K562 (cell line): ENCODE data around the gene LCTL. TPM values are rescaled to one million over a fixed set of nuclear protein-coding genes. Genes with fewer than 3 reads are reported as not detected.

Experiments used
- ATAC-seq: fragments of 200-7000 bp; cut with Tn5 transposase; 3 replicates; pipeline ENCODE4 v1.9.1; 2020; ENCODE audit warnings: moderate library complexity
- BruUV-seq: library from RNA; stranded (reverse); fragments of 400-500 nt; replicated peaks from 2 replicates; lab custom pipeline; 2021; lab: Mats Ljungman, UMichigan
- CTCF ChIA-PET: fragments of 300-600 bp; formaldehyde crosslinking; extraction: SDS; loops from one replicate; lab custom pipeline; 2021; ENCODE audit warnings: low intra/inter-chr PET ratio; lab: Yijun Ruan, JAX
- POLR2A ChIA-PET: fragments of 300-600, 350-650 bp; sonication (Branson Sonifier 250); formaldehyde crosslinking; extraction: SDS; loops from one replicate; lab custom pipeline; 2021; ENCODE audit warnings: antibody characterized with exemption, inconsistent platforms; lab: Yijun Ruan, JAX
- DNase-seq, 4 experiments: peaks; one replicate each; pipeline versions ENCODE4 v3.0.0 to v3.0.0-alpha.2; 2011 to 2018; ENCODE audit warnings: low spot score in 3 of 4, mixed read lengths in 3 of 4; ENCODE audit errors: extremely low read depth in 1 of 4
- FAIRE-seq: peaks from 2 replicates; lab custom pipeline; 2011; peaks lifted over from hg19 to GRCh38; lab: Jason Lieb, UNC
- H2AFZ ChIP-seq: 2 replicates; pipeline ENCODE4 v1.6.0; 2011; ENCODE audit warnings: low read depth, low read length, control low read depth, inconsistent platforms
- H3K27ac ChIP-seq: fragments of 200-600 bp; 3 replicates; pipeline ENCODE4 v1.8.0; 2011; ENCODE audit warnings: low read depth, mild to moderate bottlenecking, control low read depth, inconsistent platforms, low read length, moderate library complexity, mixed read lengths; ENCODE audit errors: extremely low read depth
- H3K27me3 ChIP-seq, 2 experiments: fragments of 300-600 bp in 1 of 2; 2 replicates in 1 of 2; 3 replicates in 1 of 2; pipeline versions ENCODE4 v1.6.0 to v1.8.0; 2011; ENCODE audit warnings: inconsistent platforms in 2 of 2, low read length in 2 of 2, mild to moderate bottlenecking in 1 of 2, mixed read lengths in 1 of 2, moderate library complexity in 1 of 2; ENCODE audit not compliant: control insufficient read depth in 2 of 2, insufficient read depth in 2 of 2
- H3K36me3 ChIP-seq: fragments of 300-600 bp; 3 replicates; pipeline ENCODE4 v1.8.0; 2011; ENCODE audit warnings: mild to moderate bottlenecking, low read length, inconsistent platforms; ENCODE audit not compliant: control insufficient read depth, insufficient read depth
- H3K4me1 ChIP-seq, 2 experiments: fragments of 200-600 bp in 1 of 2; replicated peaks in 1 of 2; 2 replicates in 1 of 2; 3 replicates in 1 of 2; pipeline versions ENCODE4 v1.5.1 to v1.8.0; 2011; ENCODE audit warnings: inconsistent platforms in 2 of 2, low read length in 2 of 2, mild to moderate bottlenecking in 1 of 2, mixed read lengths in 1 of 2, moderate library complexity in 1 of 2; ENCODE audit not compliant: control insufficient read depth in 2 of 2, insufficient read depth in 2 of 2
- H3K4me2 ChIP-seq: 2 replicates; pipeline ENCODE4 v1.6.1; 2011; ENCODE audit warnings: low read length, control low read depth, inconsistent platforms, mixed read lengths; ENCODE audit not compliant: insufficient read depth
- H3K4me3 ChIP-seq: fragments of 200-600 bp; sonication (generic), shearing (Covaris generic); 2 replicates; pipeline ENCODE4 v1.5.1; 2016; ENCODE audit warnings: control low read depth, inconsistent platforms
- H3K79me2 ChIP-seq: fragments of 200-600 bp; 3 replicates; pipeline ENCODE4 v1.8.0; 2011; ENCODE audit warnings: low read length, inconsistent platforms; ENCODE audit not compliant: control insufficient read depth, insufficient read depth
- H3K9ac ChIP-seq, 2 experiments: 2 replicates each; pipeline versions ENCODE4 v1.6.0 to v1.6.1; 2011; ENCODE audit warnings: low read depth in 2 of 2, low read length in 2 of 2, control low read depth in 1 of 2, inconsistent platforms in 1 of 2, mild to moderate bottlenecking in 1 of 2, mixed read lengths in 1 of 2; ENCODE audit not compliant: insufficient read depth in 1 of 2
- H3K9me1 ChIP-seq: one replicate; pipeline ENCODE4 v1.6.0; 2011; ENCODE audit warnings: inconsistent platforms, mild to moderate bottlenecking, low read length, moderate library complexity; ENCODE audit not compliant: control insufficient read depth, insufficient read depth
- H3K9me3 ChIP-seq: replicated peaks from 2 replicates; pipeline ENCODE4 v1.5.1; 2011; ENCODE audit warnings: low read depth, low read length, inconsistent platforms; ENCODE audit not compliant: control insufficient read depth, insufficient read depth
- H4K20me1 ChIP-seq: replicated peaks from 2 replicates; pipeline ENCODE4 v1.6.1; 2011; ENCODE audit warnings: low read length, inconsistent platforms, mixed read lengths; ENCODE audit not compliant: control insufficient read depth, insufficient read depth
- CBX2 ChIP-seq: fragments of 200-600 bp; sonication (generic); IDR thresholded peaks from one replicate; pipeline ENCODE4 v1.6.1; 2012; ENCODE audit warnings: mild to moderate bottlenecking, low read length, inconsistent platforms; ENCODE audit not compliant: insufficient read depth, poor library complexity, severe bottlenecking
- GABPB2 ChIP-seq: fragments of 250-450 bp; sonication (Bioruptor Pico); conservative IDR thresholded peaks from 2 replicates; pipeline ENCODE4 v1.5.1; 2021; ENCODE audit warnings: mild to moderate bottlenecking
- HCFC1 ChIP-seq: IDR thresholded peaks from 2 replicates; pipeline ENCODE4 v1.6.1; 2012; ENCODE audit warnings: low read depth, low read length, improper control_type of control experiment
- JUNB ChIP-seq: fragments of 450-650 bp; formaldehyde crosslinking; conservative IDR thresholded peaks from 2 replicates; pipeline ENCODE4 v1.4.0; 2020; ENCODE audit warnings: mild to moderate bottlenecking
- NCOR1 ChIP-seq: fragments of 450-650 bp; IDR thresholded peaks from 2 replicates; pipeline ENCODE4 v1.6.1; 2016; ENCODE audit warnings: mild to moderate bottlenecking, moderate library complexity
- NFATC3 ChIP-seq: fragments of 450-650 bp; IDR thresholded peaks from 2 replicates; pipeline ENCODE4 v1.6.1; 2017; ENCODE audit warnings: mild to moderate bottlenecking
- NFE2L1 ChIP-seq: fragments of 450-650 bp; IDR thresholded peaks from 2 replicates; pipeline ENCODE4 v1.6.1; 2016; ENCODE audit warnings: missing genetic modification characterization, low read depth, mild to moderate bottlenecking, missing compliant biosample characterization, moderate library complexity, borderline replicate concordance
- POLR3G ChIP-seq: IDR thresholded peaks from 2 replicates; pipeline ENCODE4 v1.6.1; 2011; ENCODE audit not compliant: insufficient read length, insufficient replicate concordance; ENCODE audit errors: extremely low read depth
- YY1 ChIP-seq, 3 experiments: IDR thresholded peaks; 2 replicates each; pipeline ENCODE4 v1.6.1; 2011; ENCODE audit warnings: low read length in 2 of 3, mild to moderate bottlenecking in 2 of 3, moderate library complexity in 2 of 3, borderline replicate concordance in 1 of 3, control low read depth in 1 of 3, low read depth in 1 of 3; ENCODE audit not compliant: insufficient read depth in 3 of 3, insufficient replicate concordance in 2 of 3, control insufficient read depth in 1 of 3, insufficient read length in 1 of 3; ENCODE audit errors: extremely low read depth in 1 of 3
- ZNF124 ChIP-seq: sonication (generic); formaldehyde crosslinking; IDR thresholded peaks from 2 replicates; pipeline ENCODE4 v1.8.1; 2022; ENCODE audit warnings: missing genetic modification reagents
- ZNF197 ChIP-seq: fragments of 200-800 bp; sonication (Bioruptor generic); IDR thresholded peaks from 2 replicates; pipeline ENCODE4 v1.6.1; 2016; ENCODE audit warnings: low read depth, missing genetic modification characterization, missing compliant biosample characterization
- ZNF239 ChIP-seq: fragments of 250-450 bp; sonication (Bioruptor Pico); IDR thresholded peaks from 2 replicates; pipeline ENCODE4 v1.4.0; 2020; ENCODE audit warnings: mild to moderate bottlenecking
- ZZZ3 ChIP-seq: fragments of 450-650 bp; IDR thresholded peaks from 2 replicates; pipeline ENCODE4 v1.6.1; 2016; ENCODE audit warnings: antibody characterized with exemption, mild to moderate bottlenecking, moderate library complexity
- WGBS: fragments of 100-300 bp; shearing (Covaris generic); methylation state at CpG from one replicate; pipeline ENCODE4 v1.1.6; 2016; ENCODE audit warnings: low coverage, mixed read lengths; ENCODE audit not compliant: insufficient coverage; ENCODE audit errors: missing lambda C conversion rate; 5-methylcytosine and 5-hydroxymethylcytosine counted together
- in situ Hi-C: fragments of 300-500 bp; cut with MboI; formaldehyde crosslinking; loops from 4 replicates; pipeline ENCODE4 v1.15.0; 2018; ENCODE audit warnings: inconsistent platforms, mixed read lengths
- intact Hi-C: fragments of 100-400 bp; cut with micrococcal nuclease; formaldehyde crosslinking; loops from 2 replicates; pipeline ENCODE4 v1.14.2; 2022
- polyA plus RNA-seq, 8 experiments: library from polyadenylated mRNA; depleted of rRNA in 4 of 8; stranded (reverse) in 5 of 8; unstranded in 3 of 8; fragments of >200 nt; fragmentation: Nextera tagmentation in 2 of 8; fragmentation: Illumina TruSeq in 1 of 8; extraction: Ambion mirVana in 2 of 8; extraction: Trizol in 1 of 8; gene quantifications; 2 replicates each; pipeline versions ENCODE4 v1.2.1 to v1.2.3, GENCODE V29; 2011 to 2014; ENCODE audit warnings: inconsistent platforms in 1 of 8, missing spikeins in 1 of 8
- total RNA-seq, 7 experiments: library from RNA; depleted of rRNA in 6 of 7; stranded (reverse); fragments of >200 nt in 6 of 7; fragmentation: Illumina TruSeq in 2 of 7; extraction: Trizol in 2 of 7; gene quantifications; 2 replicates each; pipeline versions ENCODE4 v1.2.1 to v1.2.3, GENCODE V29; 2011 to 2021; ENCODE audit warnings: low replicate concordance in 1 of 7
- TF ChIP-seq, protein P1 (sequence below): fragments of 450-650 bp; formaldehyde crosslinking; IDR thresholded peaks from 2 replicates; pipeline ENCODE4 v1.4.0; 2020; ENCODE audit warnings: mild to moderate bottlenecking, moderate library complexity
- TF ChIP-seq, protein P2 (sequence below): fragments of 250-450 bp; sonication (Bioruptor Pico); IDR thresholded peaks from 2 replicates; pipeline ENCODE4 v1.8.0; 2021; ENCODE audit warnings: moderate library complexity, mild to moderate bottlenecking, inconsistent platforms

Gene LCTL
- total and polyA plus RNA-seq, 9 of the 15 experiments (the other 6 are each of a cell fraction or from before 2014, with no cell fraction given): 0.08 to 0.31 (median 0.17) TPM; not detected in 6

DNA sequence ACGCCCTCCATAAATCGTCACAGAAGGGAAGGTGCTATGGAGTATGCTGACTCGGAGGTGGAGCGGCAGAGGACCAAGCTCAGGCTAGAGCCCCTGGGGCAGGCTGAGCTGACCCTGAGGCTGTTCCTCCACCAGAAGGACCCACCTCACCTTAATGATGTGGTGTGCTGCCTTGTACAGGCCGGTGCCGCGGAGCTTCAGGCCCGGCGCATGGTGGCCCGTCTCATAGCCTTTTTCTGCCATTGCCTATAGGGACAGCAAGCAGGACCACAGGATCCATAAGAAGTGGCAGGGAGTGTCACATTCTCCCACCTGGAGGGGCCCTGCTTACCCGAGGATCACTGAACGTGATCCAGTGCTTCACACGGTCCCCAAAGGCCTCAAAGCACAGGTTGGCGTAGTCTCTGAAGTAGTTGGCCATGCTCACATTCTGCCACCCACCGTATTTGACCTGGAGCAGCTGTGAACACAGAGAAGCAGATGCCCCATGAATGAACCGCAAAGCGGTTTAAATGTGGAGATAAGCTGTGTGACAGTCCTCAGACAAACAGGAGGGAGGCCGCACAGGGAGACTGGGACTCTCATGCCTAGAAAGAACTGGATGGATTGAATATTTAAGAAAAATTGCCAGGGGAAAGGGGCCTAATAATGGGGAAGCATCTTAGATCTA, 4.8 kb downstream of the LCTL start (continued):
- TF ChIP-seq, protein P1, sequence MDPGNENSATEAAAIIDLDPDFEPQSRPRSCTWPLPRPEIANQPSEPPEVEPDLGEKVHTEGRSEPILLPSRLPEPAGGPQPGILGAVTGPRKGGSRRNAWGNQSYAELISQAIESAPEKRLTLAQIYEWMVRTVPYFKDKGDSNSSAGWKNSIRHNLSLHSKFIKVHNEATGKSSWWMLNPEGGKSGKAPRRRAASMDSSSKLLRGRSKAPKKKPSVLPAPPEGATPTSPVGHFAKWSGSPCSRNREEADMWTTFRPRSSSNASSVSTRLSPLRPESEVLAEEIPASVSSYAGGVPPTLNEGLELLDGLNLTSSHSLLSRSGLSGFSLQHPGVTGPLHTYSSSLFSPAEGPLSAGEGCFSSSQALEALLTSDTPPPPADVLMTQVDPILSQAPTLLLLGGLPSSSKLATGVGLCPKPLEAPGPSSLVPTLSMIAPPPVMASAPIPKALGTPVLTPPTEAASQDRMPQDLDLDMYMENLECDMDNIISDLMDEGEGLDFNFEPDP (CRISPR knock-in tag): no peak
- TF ChIP-seq CBX2 (no peak), ZZZ3 (no peak), ZNF124 (CRISPR knock-in tag) (no peak), HCFC1 (no peak), JUNB (no peak), NCOR1 (no peak), NFATC3 (no peak)

DNA sequence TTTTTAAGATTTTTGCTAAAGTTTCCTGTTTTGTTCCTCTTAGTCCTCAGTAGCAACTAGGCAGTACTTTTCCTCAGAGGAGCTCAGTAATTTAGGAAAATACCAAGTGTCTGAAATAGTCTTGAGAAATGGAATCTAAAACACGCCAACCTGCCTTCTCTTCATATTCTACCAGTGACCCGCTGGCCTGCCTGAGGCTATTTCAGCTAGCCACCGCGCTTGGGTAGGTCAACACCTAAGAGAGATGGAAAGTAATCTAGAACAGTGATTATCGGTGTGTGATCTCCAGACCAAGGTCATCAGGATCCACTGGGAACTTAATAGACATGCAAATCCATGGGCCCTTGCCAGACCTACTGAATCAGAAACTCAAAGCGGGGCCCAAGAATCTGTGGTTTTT, 7.5 kb downstream of the LCTL start:
- H3K9me3 ChIP-seq: no peaks in the 10 kb centered on the region
- H3K27me3 ChIP-seq: no peaks in the 10 kb centered on the region
- H3K9me1 ChIP-seq: no peaks in the 10 kb centered on the region
- H4K20me1 ChIP-seq: no peaks in the 10 kb centered on the region
- CTCF ChIA-PET: no interaction called here
- POLR2A ChIA-PET: interaction anchor here (0.6 to 1.5 kb wide), 4 partner anchors 8 to 787 kb away, joined by 3 to 5 read pairs (median 4); partner anchors contain the start of gene LCTL
- peaks cover 4 to 5% of the 10 kb centered on the region in 2 experiments; a peak in 4 of 5 replicates for H3K4me1 ChIP-seq
- ATAC-seq: no peak
- no peak overlapping the region for H3K4me3 ChIP-seq
- no peaks in the 10 kb centered on the region for H3K36me3 ChIP-seq
- no peak overlapping the region for H3K4me2 ChIP-seq
- BruUV-seq: no TSS peak
- H3K27ac ChIP-seq: no peak overlapping the region
- FAIRE-seq: no peak
- H2AFZ ChIP-seq: no peak overlapping the region
- intact Hi-C loops: no loop called here
- no peak for DNase-seq
- no peaks in the 10 kb centered on the region for H3K79me2 ChIP-seq
- in situ Hi-C loops: no loop called here
- TF ChIP-seq ZNF197 (CRISPR knock-in tag) (no peak), YY1 (IDR thresholded peaks at IDR 0.05; ENCODE audit: borderline replicate concordance in 1 of 3, control insufficient read depth in 1 of 3, extremely low read depth in 1 of 3, insufficient read depth in 3 of 3, insufficient read length in 1 of 3, insufficient replicate concordance in 2 of 3, low read depth in 1 of 3, low read length in 2 of 3) (no peak), GABPB2 (no peak), NFE2L1 (tag) (no peak), ZNF239 (no peak), POLR3G (no peak)
- TF ChIP-seq, protein P2, sequence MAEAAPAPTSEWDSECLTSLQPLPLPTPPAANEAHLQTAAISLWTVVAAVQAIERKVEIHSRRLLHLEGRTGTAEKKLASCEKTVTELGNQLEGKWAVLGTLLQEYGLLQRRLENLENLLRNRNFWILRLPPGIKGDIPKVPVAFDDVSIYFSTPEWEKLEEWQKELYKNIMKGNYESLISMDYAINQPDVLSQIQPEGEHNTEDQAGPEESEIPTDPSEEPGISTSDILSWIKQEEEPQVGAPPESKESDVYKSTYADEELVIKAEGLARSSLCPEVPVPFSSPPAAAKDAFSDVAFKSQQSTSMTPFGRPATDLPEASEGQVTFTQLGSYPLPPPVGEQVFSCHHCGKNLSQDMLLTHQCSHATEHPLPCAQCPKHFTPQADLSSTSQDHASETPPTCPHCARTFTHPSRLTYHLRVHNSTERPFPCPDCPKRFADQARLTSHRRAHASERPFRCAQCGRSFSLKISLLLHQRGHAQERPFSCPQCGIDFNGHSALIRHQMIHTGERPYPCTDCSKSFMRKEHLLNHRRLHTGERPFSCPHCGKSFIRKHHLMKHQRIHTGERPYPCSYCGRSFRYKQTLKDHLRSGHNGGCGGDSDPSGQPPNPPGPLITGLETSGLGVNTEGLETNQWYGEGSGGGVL (CRISPR knock-in tag): no peak
- no peak overlapping the region for H3K9ac ChIP-seq
- 59% methylated on average over 6 of the region's 6 CpGs for WGBS
